ENCODE data around the gene C15orf39.
"Not testable (repeated sequence)": the region's sequence is repeated elsewhere in the genome, so short reads cannot be mapped to it uniquely, and the experiment has no call there.

DNA sequence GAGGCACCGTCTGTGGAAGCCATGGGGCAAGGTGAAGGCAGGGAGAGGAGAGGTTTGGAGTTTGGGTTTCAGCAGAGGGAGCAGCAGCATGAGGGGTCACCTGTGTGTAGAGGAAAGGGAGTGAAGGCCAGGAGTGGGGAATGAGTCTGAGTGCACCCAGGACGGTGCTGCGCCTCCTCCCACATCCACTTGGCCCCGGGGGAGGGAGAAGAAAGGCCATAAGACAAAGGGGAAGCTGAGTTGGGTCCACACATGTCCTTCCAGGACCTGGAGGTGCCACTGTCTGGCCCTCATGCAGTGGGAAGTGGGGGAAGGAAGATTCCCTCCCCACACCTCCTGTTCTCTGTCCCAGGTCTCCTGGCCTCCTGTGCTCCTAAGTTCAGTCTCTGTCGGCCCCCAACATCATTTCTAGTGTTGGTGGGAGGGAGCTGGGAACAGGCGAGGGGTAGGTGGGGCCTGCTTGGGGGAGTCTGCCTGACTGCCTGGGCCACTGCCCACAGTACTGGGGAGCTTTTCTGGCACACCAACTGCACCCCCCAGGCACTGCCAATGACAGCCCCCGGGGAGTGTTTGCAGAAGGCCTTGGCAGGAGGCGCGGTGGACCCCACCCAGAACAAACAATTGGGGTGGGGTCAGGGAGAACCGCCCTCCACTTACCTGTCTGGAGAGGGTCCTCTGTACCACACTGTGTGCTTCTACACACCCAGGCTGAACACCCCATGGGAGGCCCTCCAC, 23.6 kb downstream of the C15orf39 start:
- TF ChIP-seq CTCF, POLR2A, POLR2AphosphoS5 (IDR thresholded peaks at IDR 0.05): not testable (repeated sequence)

Data from breast epithelium (tissue), 3 donors.